Hepatocyte (in vitro differentiated cells): ENCODE measurements around the gene CSTPP1. TPM values are rescaled to one million over a fixed set of nuclear protein-coding genes. Genes with fewer than 3 reads are reported as not detected.

Source experiments
- DNase-seq: peaks from one replicate; pipeline ENCODE4 v3.0.0-alpha.2; 2016; ENCODE audit warnings: low spot score
- H2AFZ ChIP-seq: fragments of 200-600 bp; sonication (generic); 2 replicates; pipeline ENCODE4 v1.6.0; 2016; ENCODE audit warnings: antibody characterized with exemption, mild to moderate bottlenecking
- H3K27ac ChIP-seq: fragments of 200-600 bp; sonication (generic); 2 replicates; pipeline ENCODE4 v1.5.1; 2016; ENCODE audit warnings: mild to moderate bottlenecking
- H3K27me3 ChIP-seq: fragments of 200-600 bp; sonication (generic); 2 replicates; pipeline ENCODE4 v1.6.1; 2016
- H3K36me3 ChIP-seq: fragments of 200-600 bp; sonication (generic); replicated peaks from 2 replicates; pipeline ENCODE4 v1.5.1; 2016; ENCODE audit warnings: low read depth; ENCODE audit not compliant: insufficient read depth
- H3K4me1 ChIP-seq: fragments of 200-600 bp; sonication (generic); 2 replicates; pipeline ENCODE4 v1.5.1; 2016; ENCODE audit warnings: mild to moderate bottlenecking, moderate library complexity; ENCODE audit not compliant: insufficient read depth
- H3K4me2 ChIP-seq: fragments of 200-600 bp; sonication (generic); 2 replicates; pipeline ENCODE4 v1.6.0; 2016
- H3K4me3 ChIP-seq: fragments of 200-600 bp; sonication (generic); 2 replicates; pipeline ENCODE4 v1.5.1; 2016; ENCODE audit warnings: mild to moderate bottlenecking
- H3K79me2 ChIP-seq: fragments of 200-600 bp; sonication (generic); 2 replicates; pipeline ENCODE4 v1.6.0; 2017; ENCODE audit warnings: mild to moderate bottlenecking
- H3K9me2 ChIP-seq: fragments of 200-600 bp; sonication (generic); replicated peaks from 2 replicates; pipeline ENCODE4 v1.6.0; 2017; ENCODE audit warnings: mild to moderate bottlenecking; ENCODE audit not compliant: insufficient read depth
- H3K9me3 ChIP-seq: fragments of 200-600 bp; sonication (generic); 2 replicates; pipeline ENCODE4 v1.5.1; 2016; ENCODE audit warnings: low read depth, mild to moderate bottlenecking
- H4K20me1 ChIP-seq: fragments of 200-600 bp; sonication (generic); 2 replicates; pipeline ENCODE4 v1.6.0; 2016; ENCODE audit warnings: mild to moderate bottlenecking; ENCODE audit not compliant: insufficient read depth, poor library complexity, severe bottlenecking
- CTCF ChIP-seq: fragments of 200-600 bp; sonication (generic); IDR thresholded peaks from 2 replicates; pipeline ENCODE4 v1.5.1; 2016; ENCODE audit warnings: antibody characterized with exemption, mild to moderate bottlenecking; ENCODE audit not compliant: poor library complexity
- EZH2 ChIP-seq: fragments of 200-600 bp; sonication (generic); IDR thresholded peaks from 2 replicates; pipeline ENCODE4 v1.6.1; 2016; ENCODE audit warnings: antibody characterized with exemption, mild to moderate bottlenecking, borderline replicate concordance
- EZH2phosphoT487 ChIP-seq: fragments of 200-600 bp; sonication (generic); IDR thresholded peaks from one replicate; pipeline ENCODE4 v1.6.1; 2018; ENCODE audit warnings: antibody characterized with exemption, mild to moderate bottlenecking, low read depth, moderate library complexity; ENCODE audit not compliant: unreplicated experiment, severe bottlenecking
- WGBS: methylation state at CpG from one replicate; pipeline ENCODE4 v1.1.6; 2016; ENCODE audit warnings: low lambda C conversion rate; ENCODE audit errors: missing lambda C conversion rate; 5-methylcytosine and 5-hydroxymethylcytosine counted together
- polyA plus RNA-seq: library from polyadenylated mRNA; unstranded; fragments of >200 nt; fragmentation: Nextera tagmentation; extraction: Ambion mirVana; gene quantifications from 2 replicates; pipeline ENCODE4 v1.2.1, GENCODE V29; 2016
- total RNA-seq: library from RNA; depleted of rRNA; stranded (reverse); fragments of >200 nt; gene quantifications from 2 replicates; pipeline ENCODE4 v1.2.3, GENCODE V29; 2014

The CSTPP1 gene
- total and polyA plus RNA-seq, 2 experiments from 2014 or later, result 23.0 to 44.3 TPM

- H3K4me3 ChIP-seq, result no peak overlapping the region
- WGBS, result 89% methylated on average over 9 of the region's 9 CpGs
- TF ChIP-seq EZH2phosphoT487 (no peak), EZH2 (no peak), CTCF (no peak)
- no peak overlapping the region for H2AFZ ChIP-seq
- no peaks in the 10 kb centered on the region for H3K27me3 ChIP-seq
- H3K9me3 ChIP-seq, result no peaks in the 10 kb centered on the region
- H3K9me2 ChIP-seq, result no peaks in the 10 kb centered on the region
- H3K27ac ChIP-seq, result no peak overlapping the region
- no peaks in the 10 kb centered on the region for H3K36me3 ChIP-seq
- no peak for DNase-seq
- no peaks in the 10 kb centered on the region for H3K4me1 ChIP-seq
- no peak overlapping the region for H3K4me2 ChIP-seq
- H3K79me2 ChIP-seq, result no peaks in the 10 kb centered on the region
- H4K20me1 ChIP-seq, result no peaks in the 10 kb centered on the region
These were observed 225.3 kb downstream of the CSTPP1 start for GRCh38 chr11:47161890-47162289.

- TF ChIP-seq CTCF, result no peak
- no peak for TF ChIP-seq EZH2phosphoT487
- no peak for TF ChIP-seq EZH2
- no peak overlapping the region for H3K4me2 ChIP-seq
- DNase-seq, result no peak
- H3K9me2 ChIP-seq, result no peaks in the 10 kb centered on the region
- WGBS, result 85% methylated on average over 5 of the region's 5 CpGs
- H3K4me1 ChIP-seq, result no peaks in the 10 kb centered on the region
- H3K9me3 ChIP-seq, result no peaks in the 10 kb centered on the region
- no peak overlapping the region for H3K27ac ChIP-seq
- no peaks in the 10 kb centered on the region for H3K27me3 ChIP-seq
- H3K36me3 ChIP-seq, result no peaks in the 10 kb centered on the region
- no peak overlapping the region for H3K4me3 ChIP-seq
- no peak overlapping the region for H2AFZ ChIP-seq
- H4K20me1 ChIP-seq, result no peaks in the 10 kb centered on the region
- no peaks in the 10 kb centered on the region for H3K79me2 ChIP-seq
These were observed 225.9 kb downstream of the CSTPP1 start for GRCh38 chr11:47162426-47162825.

GRCh38 chr11:47163193-47163592 is 226.6 kb downstream of the CSTPP1 start:
- H4K20me1 ChIP-seq, result no peaks in the 10 kb centered on the region
- no peak for DNase-seq
- no peaks in the 10 kb centered on the region for H3K36me3 ChIP-seq
- 87% methylated on average over 3 of the region's 3 CpGs for WGBS
- H3K27ac ChIP-seq, result no peak overlapping the region
- no peaks in the 10 kb centered on the region for H3K9me2 ChIP-seq
- H2AFZ ChIP-seq, result no peak overlapping the region
- no peaks in the 10 kb centered on the region for H3K27me3 ChIP-seq
- TF ChIP-seq CTCF (no peak), EZH2 (no peak)
- H3K4me1 ChIP-seq, result no peaks in the 10 kb centered on the region
- peaks cover 5% of the 10 kb centered on the region for H3K79me2 ChIP-seq
- no peak overlapping the region for H3K4me2 ChIP-seq
- no peaks in the 10 kb centered on the region for H3K9me3 ChIP-seq
- H3K4me3 ChIP-seq, result no peak overlapping the region

GRCh38 chr11:47163898-47164297 is 227.3 kb downstream of the CSTPP1 start:
- H4K20me1 ChIP-seq, result peaks cover 2% of the 10 kb centered on the region
- H3K79me2 ChIP-seq, result peaks cover 10% of the 10 kb centered on the region
- no peak for DNase-seq
- H3K36me3 ChIP-seq, result no peaks in the 10 kb centered on the region
- no peak overlapping the region for H2AFZ ChIP-seq
- H3K27ac ChIP-seq, result no peak overlapping the region
- 94% methylated on average over 15 of the region's 15 CpGs for WGBS
- TF ChIP-seq CTCF, result no peak
- no peak for TF ChIP-seq EZH2
- TF ChIP-seq EZH2phosphoT487, result no peak
- H3K4me2 ChIP-seq, result no peak overlapping the region
- no peaks in the 10 kb centered on the region for H3K27me3 ChIP-seq
- no peaks in the 10 kb centered on the region for H3K9me3 ChIP-seq
- no peaks in the 10 kb centered on the region for H3K9me2 ChIP-seq
- H3K4me3 ChIP-seq, result no peak overlapping the region
- no peaks in the 10 kb centered on the region for H3K4me1 ChIP-seq
